ENCODE results near the gene MRPS34. TPM values are rescaled to one million over a fixed set of nuclear protein-coding genes. Genes with fewer than 3 reads are reported as not detected.
A peak's percentile ranks its signal among the peaks of the same experiment; 100 is the strongest.

The MRPS34 gene
- polyA plus RNA-seq, 5 donors, result 51.5 to 82.1 (median 57.4) TPM

DNA sequence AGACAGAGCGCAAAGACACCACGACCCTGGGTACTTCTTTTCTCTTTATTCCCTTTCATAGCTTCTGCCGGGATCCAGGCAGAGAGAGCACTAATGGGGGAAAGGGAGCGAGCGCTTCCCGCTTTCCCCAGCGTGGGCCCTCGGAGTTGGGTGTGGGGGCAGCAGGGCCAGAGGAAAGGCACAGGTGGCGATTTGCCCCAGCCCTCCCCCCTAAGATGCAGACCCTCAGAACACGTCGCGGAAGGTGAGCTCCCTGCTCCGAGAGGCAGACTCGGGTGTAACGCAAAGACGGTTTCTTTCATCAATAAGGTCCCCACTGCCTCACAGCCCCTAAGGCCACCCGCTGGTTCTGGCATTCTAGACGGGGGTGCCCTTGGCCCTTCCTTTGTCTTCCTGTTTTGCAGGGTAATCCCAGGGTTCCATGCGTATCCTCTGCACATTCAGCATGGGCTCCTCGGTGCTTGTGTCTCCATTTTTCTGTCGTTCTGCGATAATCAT is 1.0 kb downstream of the MRPS34 start:
- DNase-seq, result no peak

DNA sequence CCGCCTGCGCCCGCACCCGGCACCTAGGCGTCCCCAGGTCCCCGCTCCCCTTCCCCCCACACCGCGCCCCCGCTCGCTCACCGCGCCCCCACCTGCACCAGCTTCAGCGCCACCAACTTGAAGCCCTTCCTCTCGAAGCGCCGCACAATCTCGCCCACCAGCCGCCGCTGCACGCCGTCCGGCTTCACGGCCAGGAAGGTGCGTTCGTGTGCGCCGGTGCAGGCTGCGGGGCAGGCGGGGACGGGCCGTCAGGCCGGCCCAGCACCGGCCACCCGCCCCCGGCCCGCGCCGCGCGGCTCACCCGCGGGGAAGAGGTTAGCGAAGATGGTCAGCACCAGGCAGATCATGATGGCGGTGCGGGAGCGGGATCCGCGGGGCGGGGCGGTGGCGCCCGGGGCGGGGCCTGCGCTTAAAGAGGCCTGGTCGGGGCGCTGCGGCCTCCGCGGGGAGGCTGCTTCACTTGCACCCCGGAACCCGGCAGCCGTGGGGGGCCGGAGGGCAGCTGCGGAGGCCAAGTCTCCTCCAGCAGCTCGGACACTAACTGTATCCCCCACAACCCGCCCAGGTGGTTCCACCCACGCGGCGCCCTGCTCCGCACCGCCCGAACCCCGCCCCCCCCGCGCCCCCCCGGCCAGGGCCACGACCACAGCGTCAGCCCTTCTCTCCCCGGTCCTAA is 1.6 kb downstream of the MRPS34 start, which contains the start of gene NME3:
Gene NME3 (minus strand): TSS at position 356 of the 676 bp plus-strand sequence. CDS start 9 bp downstream, at position 347.
- DNase-seq, result peak; percentile 44 to 57

DNA sequence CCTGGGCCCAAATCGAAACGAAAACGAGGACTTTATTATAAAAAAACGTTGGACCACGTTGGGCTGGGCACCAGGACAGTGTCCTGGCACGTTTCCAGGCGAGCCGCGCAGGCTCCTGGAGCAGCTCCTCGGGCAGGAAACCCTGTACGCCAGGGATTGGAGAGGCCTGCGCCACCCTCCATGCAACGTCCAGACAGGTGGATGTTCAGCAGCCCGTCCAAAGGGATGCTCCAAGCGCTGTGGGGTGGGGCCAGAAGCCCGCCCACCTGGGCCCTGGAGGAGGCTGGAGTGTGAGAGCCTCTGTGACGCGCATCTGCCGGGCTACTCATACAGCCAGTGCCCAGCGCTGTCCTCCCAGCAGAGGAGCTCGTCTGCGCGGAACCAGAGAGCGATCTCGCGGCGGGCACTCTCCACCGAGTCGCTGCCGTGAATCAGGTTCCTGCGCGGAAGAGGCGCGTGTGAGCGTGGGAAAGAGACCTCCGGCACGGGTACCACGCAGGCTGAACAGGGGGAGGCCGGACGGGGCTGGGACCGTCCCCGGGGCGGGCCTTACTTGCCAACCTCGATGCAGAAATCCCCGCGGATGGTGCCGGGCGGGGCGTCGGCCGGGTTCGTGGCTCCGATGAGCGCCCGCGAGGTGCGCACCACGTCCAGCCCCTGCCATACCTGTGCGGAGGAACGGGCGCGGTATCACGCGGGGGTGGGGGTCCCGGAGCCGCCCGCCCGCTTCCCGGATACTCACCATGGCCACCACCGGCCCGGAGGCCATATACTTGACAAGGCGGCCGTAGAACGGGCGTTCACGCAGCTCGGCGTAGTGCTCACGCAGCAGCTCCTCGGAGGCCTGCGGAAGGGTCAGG is 2.4 kb downstream of the MRPS34 start:
- DNase-seq, result no peak

DNA sequence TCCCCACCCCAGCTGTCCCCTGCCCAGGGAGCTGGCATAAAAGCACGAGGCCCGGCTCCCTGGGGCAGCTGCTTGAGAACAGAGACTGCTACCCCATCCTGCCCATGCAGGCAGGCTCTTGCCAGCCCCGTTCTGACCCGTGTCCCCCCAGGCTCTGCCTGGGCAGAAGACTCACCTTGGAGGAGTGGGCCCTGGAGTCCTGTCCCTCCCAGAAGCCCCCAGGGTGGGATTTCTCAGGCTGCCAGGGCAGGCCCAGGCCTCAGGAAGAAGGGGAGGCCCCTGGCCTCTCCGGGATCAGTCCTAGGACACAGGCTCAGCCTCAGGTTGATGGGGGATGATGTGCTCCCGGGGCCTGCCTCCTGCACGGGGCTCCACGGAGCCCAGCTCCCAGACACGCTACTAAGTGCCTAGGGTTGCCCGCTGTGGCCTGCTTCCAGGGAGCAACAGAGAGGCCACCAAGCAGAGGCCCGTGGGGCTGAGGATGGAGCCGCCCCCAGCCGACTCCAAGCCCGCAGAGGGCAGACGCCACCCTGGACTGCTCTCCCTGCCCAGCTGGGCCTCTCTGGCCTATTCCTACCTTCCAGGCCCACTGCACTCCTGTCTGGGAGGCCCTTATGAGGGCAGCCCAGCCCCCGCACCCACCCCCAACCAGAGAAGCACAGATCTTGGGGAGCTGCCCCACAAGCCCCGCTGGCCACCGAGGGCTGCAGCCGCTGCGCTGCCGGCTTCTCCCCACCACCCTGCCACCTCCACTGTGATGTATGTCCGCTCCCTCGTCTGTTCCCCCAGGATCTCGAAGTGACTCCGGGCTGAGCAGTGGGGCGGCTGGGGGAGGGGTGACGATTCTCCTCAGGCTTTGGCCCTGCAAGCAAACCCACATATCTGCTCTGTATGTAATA is 3.3 kb downstream of the MRPS34 start:
- no peak for DNase-seq

DNA sequence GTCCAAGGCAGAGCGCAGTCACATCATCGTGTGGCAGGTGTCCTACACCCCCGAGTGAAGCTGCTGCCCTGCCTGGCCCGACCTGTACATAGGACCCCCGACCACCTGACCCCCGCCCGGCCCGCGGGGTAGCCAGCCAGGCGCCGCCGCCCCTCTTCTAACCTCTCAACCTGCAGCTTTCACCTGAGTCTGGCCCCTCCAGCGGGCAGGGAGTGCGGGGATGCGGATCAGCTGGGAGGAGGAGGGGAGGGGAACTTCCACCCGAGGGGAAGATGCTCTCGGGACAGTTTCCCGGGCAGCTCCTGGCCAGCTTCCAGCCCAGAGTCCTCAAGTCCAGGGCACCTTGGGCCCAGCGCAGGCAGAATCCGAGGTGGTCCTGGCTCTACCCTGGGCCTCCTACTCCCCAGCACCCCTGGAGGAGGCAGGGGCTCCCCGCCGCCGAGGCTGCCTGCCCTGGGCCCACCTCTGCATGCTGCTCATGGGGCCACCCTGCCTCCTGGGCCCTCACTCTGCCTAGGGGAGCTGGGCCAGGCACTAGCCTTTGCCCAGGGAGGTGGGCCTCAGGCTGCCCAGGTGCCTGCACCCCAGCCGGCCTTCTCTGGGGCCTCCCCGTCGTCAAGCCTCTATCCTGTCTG is 4.0 kb downstream of the MRPS34 start:
- no peak for DNase-seq

DNA sequence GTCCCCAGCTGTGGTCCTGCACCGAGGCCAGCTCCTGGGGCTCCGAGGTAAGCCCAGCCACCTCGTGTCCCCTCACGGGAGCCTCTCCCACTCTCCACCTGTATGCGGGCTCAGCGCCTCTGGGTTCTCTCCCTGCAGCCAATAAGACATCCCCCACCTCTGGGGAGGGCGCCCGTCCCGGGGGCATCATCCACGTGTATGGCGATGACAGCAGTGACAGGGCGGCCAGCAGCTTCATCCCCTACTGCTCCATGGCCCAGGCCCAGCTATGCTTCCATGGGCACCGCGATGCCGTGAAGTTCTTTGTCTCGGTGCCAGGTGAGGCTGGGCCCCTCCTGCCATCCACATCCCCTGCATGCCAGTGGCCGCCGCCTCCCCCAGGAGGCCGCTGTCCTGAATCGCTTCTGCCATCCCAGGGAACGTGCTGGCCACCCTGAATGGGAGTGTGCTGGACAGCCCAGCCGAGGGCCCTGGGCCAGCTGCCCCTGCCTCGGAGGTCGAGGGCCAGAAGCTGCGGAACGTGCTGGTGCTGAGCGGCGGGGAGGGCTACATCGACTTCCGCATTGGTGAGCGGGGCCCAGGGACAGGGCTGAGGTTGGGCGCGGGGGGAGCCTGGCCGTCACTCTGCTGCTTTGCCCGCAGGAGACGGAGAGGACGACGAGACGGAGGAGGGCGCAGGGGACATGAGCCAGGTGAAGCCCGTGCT is 4.7 kb downstream of the MRPS34 start:
- DNase-seq, result no peak

DNA sequence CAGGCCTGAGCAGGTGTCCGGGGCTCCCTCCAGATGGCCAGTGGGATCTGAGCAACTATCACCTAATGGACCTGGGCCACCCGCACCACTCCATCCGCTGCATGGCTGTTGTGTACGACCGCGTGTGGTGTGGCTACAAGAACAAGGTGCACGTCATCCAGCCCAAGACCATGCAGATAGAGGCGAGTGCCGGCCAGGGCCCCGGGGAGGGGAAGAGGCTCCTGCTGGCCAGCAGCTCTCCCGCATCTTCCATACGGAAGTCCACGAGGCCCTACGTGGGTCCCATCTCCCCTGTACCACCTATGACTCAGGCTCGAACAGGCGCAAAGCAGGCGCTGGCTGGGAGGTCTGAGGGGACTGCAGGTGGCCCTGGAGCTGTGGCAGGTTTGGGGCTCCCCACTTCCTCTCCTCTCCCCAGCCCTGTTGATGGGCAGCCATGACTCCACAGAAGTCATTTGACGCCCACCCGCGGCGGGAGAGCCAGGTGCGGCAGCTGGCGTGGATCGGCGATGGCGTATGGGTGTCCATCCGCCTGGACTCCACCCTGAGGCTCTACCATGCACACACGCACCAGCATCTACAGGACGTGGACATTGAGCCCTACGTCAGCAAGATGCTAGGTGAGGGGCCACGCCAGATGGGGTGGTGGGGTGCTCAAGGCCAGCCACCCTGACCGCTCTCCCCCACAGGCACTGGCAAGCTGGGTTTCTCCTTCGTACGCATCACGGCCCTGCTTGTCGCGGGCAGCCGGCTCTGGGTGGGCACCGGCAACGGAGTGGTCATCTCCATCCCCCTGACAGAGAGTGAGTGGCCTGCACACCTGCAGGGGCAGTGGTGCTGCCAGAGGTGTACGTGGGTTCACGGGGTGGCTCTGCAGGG is 5.6 kb downstream of the MRPS34 start:
- DNase-seq, result no peak

DNA sequence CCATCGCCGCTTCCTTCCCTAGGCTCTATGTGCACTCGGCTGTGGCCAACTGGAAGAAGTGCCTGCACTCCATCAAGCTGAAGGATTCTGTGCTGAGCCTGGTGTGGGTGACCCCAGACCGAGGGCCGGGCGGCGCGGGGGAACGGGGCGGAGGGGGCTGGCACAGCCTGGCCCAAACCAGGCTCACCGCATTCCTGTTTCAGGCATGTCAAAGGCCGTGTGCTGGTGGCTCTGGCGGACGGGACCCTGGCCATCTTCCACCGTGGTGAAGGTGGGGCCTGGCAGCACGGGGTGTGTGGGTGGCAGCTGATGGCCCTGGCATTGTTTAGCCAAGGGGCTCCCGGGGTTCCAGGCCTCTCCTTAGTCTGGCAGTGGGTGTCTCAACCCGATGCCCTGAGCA is 6.2 kb downstream of the MRPS34 start:
- no peak for DNase-seq

DNA sequence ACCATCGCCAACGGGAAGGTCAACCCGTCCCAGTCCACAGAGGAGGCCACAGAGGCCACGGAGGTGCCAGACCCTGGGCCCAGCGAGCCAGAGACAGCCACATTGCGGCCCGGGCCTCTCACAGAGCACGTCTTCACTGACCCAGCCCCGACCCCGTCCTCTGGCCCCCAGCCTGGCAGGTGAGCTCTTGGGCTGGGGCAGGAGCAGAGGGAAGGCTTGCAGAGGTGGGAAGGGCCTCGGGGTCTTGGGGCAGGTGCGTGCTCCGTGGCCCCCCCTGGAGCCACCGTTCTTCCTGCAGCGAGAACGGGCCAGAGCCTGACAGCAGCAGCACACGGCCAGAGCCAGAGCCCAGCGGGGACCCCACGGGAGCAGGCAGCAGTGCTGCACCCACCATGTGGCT is 6.7 kb downstream of the MRPS34 start:
- DNase-seq, result no peak

DNA sequence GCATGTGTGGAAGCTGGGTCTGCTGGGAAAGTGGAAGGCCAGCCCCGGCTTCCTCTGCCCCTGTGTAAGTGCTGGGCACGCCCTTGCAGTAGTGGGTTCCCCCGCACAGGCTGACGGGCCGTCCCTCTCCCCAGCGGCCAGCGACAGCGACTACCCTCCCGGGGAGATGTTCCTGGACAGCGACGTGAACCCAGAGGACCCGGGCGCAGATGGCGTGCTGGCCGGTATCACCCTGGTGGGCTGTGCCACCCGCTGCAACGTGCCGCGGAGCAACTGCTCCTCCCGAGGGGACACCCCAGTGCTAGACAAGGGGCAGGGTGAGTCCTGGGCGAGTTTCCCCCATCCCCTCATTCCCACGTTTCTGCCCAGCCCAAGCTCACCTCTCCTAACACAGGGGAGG is 7.1 kb downstream of the MRPS34 start:
- DNase-seq, result no peak

DNA sequence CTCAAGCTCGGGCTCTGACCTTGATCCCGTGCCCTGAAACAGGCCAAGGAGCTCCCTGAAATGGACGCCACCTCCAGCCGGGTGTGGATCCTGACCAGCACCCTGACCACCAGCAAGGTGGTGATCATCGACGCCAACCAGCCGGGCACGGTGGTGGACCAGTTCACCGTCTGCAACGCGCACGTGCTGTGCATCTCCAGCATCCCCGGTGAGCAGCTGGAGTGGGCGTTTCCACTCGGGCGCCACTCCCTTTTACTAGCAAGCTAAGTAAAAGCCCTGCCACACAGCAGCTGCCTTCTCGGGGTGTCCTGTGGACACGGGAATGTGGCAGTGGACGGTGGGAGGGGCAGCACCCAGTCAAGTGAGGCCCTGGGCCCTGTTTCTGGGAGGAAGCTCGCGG is 8.0 kb downstream of the MRPS34 start:
- no peak for DNase-seq

DNA sequence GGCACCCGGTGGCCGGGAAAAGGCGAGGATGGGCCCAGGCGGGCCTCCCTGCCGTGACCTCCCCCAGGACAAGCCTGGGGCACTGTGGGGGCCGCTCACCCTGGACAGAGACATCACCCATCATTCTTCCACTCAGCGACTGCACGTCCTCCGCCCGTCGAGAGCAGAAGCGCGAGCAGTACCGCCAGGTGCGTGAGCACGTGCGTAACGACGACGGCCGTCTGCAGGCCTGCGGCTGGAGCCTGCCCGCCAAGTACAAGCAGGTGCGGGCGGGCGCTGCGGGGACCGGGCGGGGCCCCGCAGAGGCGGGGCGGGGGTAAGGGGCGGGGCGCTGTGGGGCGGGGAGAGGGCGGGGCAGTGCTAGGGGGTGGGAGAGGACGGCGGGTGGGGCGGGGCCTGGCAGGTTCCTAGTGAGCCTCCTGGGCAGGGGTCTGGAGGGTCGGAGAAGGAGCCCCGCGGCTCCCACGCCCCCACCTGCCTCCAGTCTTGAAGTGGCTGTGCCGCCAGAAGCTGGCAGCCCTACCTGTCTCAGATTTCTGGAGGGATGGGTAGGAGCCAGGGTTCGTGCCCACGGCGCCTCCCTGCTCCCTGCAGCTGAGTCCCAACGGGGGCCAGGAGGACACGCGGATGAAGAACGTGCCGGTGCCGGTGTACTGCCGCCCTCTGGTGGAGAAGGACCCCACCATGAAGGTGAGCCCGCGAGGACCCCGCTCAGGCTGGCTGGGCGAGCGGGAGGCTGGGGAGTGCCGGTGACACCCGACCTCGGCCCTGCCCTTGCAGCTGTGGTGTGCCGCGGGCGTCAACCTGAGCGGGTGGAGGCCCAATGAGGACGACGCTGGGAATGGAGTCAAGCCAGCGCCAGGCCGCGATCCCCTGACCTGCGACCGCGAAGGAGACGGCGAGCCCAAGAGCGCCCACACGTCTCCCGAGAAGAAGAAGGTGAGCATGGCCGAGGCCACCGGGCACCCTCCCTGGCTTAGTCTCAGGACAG is 9.1 kb downstream of the MRPS34 start:
- no peak for DNase-seq

DNA sequence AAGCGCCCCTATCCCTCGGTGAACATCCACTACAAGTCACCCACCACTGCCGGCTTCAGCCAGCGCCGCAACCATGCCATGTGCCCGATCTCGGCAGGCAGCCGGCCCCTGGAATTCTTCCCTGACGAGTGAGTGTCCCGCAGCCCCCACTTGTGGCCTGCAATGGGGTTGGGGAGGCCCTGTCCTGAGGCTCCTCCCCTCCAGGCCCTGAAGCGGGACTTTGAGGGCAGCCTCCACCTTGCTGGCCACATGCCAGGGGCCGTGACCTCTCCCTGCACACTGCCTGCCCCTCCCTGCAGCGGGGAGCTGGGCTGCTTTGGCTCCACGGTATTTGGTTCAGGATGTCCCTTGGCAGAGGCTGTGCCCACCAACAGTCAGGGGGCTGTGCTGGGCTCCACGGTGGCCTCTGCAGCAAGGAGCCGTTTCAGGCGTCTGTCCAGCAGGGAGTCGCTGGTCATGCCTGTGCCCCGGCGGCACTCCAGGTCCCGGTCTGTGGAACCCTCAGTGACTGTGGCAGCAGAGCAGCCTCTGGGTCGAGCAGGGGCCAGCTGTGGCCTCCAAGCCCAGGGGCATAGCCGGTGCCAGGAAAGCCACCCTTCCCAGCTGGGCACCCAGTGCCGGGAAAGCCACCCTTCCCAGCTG is 9.9 kb downstream of the MRPS34 start:
- DNase-seq, result no peak

DNA sequence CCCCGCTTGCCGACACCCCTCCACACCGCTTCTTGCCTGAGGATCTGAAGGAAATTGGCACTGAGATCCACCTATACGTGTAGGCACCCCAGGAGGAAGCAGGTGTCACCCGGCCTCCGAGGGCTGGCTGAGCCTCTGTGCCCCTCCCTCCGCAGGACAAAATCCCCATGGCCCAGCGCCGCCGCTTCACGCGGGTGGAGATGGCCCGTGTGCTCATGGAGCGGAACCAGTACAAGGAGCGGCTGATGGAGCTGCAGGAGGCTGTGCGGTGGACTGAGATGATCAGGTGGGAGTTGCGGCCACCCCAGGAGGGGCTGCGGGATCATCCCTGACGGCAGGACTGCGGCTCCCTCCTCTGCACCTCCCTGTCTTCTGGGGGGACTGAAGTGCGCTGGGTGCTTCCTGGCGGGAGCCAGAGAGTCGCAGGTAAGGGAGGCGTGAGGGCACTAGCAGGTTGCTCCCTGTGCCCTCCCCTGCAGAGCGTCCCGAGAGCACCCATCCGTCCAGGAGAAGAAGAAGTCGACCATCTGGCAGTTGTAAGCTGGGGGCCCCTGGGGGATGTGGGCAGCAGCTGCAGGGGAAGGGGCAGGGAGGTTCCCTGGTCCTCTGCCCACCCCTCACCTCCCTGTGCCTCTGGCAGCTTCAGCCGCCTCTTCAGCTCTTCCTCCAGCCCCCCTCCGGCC is 10.6 kb downstream of the MRPS34 start:
- DNase-seq, result no peak

DNA sequence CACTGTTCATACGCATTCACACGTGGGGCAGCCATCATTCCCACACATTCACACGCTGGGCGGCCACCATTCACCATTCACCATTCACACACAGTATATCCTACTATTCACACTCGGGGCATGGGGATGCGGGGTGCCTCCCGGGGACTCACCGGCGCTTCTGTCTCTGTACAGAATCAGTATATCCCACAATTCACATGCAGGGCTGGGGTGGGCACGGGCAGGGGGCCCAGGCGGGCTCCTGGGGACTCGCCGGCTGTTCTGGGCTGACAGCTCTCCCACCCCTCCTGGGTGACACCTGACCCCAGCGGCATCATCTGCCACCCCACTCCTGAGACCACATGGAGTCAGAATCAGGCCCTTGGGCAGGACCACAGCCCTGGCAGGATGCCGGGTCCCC is 11.2 kb downstream of the MRPS34 start:
- no peak for DNase-seq

DNA sequence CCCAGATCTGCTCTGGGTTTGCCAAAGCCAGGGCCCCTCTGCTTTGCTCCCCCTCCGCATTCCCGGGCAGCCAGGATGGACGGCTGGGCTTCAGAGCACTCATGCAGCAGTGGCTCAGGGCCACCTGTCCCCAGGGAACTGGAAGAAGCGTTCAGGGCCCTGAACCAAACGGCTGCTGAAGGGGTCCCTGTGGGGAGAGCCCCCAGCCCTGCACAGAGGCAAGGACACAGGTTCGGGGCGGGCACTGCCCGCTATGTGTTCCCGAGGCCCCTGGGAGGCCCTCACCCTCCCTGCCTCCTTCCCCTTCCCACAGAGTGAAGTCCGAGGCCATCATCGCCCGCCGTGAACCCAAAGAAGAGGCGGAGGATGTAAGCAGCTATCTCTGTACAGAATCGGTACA is 12.0 kb downstream of the MRPS34 start:
- no peak for DNase-seq

DNA sequence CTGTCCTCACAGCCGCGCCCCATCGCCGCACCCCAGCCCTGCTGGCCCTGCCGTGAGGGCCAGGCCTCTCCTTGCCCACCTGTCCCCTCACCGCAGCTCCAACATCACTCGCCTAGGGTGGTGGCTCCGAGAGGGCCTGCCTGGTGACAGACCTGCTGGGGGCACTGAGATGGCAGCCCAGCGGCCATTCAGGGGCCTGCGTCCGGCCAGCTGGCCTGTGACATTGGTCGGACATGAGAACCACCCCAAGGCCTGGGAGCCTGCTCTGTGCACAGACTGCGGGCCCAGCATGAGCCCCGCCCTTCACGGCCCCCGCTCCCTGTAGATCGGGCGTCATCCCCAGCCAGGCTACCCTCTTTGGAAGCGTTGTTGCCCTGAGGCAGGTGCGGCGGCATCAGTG is 13.4 kb downstream of the MRPS34 start:
- no peak for DNase-seq
